Measurements from ENCODE around the gene FOXD4. TPM values are rescaled to one million over a fixed set of nuclear protein-coding genes. Genes with fewer than 3 reads are reported as not detected.

The FOXD4 gene
- 0.08 and 0.23 TPM in 2 replicates for total RNA-seq (ENCODE audit: low replicate concordance)

DNA sequence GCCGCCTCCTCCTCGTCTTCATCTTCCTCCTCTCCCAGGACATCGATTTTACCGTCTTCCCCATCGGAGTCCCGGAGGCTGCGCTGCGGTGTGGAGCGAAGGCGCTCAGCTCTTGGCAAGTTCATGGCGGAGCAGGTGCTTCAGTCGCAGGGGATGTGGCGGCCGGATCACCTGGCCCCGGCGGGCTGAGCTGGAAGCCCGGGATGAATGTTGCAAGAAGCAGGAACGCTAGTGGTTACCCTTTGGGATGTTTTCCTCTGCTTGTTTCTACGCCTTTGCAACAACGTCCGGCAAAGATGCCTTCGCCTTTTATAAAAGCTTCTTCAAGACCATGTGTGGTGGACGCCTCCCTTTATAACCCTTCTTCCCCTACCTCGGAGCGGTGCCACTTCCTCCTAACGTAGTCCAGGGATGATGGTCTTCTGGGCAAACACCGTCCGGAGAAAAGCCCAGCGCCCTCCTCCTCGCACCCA, at the start of gene FOXD4:
TSS of gene FOXD4 (minus strand) at position 423 of the 473 bp plus-strand sequence. CDS start at position 125, 298 bp downstream.

Other genes starting within 250 kb of the FOXD4 start
- 3.4 and 4.7 TPM in 2 replicates for gene WASHC1, start 89.0 kb downstream of the FOXD4 start, total RNA-seq (ENCODE audit: low replicate concordance)
- gene ZNG1A, start 60.6 kb upstream of the FOXD4 start, total RNA-seq (ENCODE audit: low replicate concordance) = 59.2 and 68.7 TPM in 2 replicates
- 0.12 TPM in 1 of 2 replicates, not detected in the other for gene DOCK8, start 96.4 kb upstream of the FOXD4 start, total RNA-seq (ENCODE audit: low replicate concordance)

All from smooth muscle cell of the coronary artery (primary cell).